ENCODE measurements around the gene SFTA2. TPM values are rescaled to one million over a fixed set of nuclear protein-coding genes. Genes with fewer than 3 reads are reported as not detected.

The SFTA2 gene
- total RNA-seq, 1 donor from 2014 or later, result not detected

GRCh38 chr6:30963641-30964040 is 31.7 kb upstream of the SFTA2 start:
- H3F3A ChIP-seq (ENCODE audit: low read depth), result no peaks in the 10 kb centered on the region
- no peaks in the 10 kb centered on the region for H3K4me1 ChIP-seq
- H3K27me3 ChIP-seq, result no peaks in the 10 kb centered on the region
- no peak overlapping the region for H3K4me3 ChIP-seq
- no peak overlapping the region for H2AFZ ChIP-seq (replicated peaks)
- no peaks in the 10 kb centered on the region for H3K79me2 ChIP-seq (ENCODE audit: low read depth)
- Mint-ChIP-seq H3K4me1 (peaks cover 7% of the 10 kb centered on the region), H3K9me3 (peaks cover 4% of the 10 kb centered on the region), H3K36me3 (no peaks in the 10 kb centered on the region), H3K27me3 (ENCODE audit: insufficient read depth, low read depth) (peaks cover 6% of the 10 kb centered on the region), H3K27ac (no peak overlapping the region), H3K4me3 (no peak overlapping the region)
- H3K9me3 ChIP-seq (ENCODE audit: low read depth), result no peaks in the 10 kb centered on the region
- TF ChIP-seq CTCF (IDR thresholded peaks at IDR 0.05) (no peak), EZH2phosphoT487 (IDR thresholded peaks at IDR 0.05) (no peak), EZH2 (IDR thresholded peaks at IDR 0.05) (no peak)
- no peak for DNase-seq (ENCODE audit: low spot score)
- no peaks in the 10 kb centered on the region for H3K36me3 ChIP-seq
- H3K27ac ChIP-seq, result no peak overlapping the region
- H4K20me1 ChIP-seq (ENCODE audit: low read depth), result no peaks in the 10 kb centered on the region
- H3K4me2 ChIP-seq, result no peak overlapping the region
- no peak overlapping the region for H3K9ac ChIP-seq

DNA sequence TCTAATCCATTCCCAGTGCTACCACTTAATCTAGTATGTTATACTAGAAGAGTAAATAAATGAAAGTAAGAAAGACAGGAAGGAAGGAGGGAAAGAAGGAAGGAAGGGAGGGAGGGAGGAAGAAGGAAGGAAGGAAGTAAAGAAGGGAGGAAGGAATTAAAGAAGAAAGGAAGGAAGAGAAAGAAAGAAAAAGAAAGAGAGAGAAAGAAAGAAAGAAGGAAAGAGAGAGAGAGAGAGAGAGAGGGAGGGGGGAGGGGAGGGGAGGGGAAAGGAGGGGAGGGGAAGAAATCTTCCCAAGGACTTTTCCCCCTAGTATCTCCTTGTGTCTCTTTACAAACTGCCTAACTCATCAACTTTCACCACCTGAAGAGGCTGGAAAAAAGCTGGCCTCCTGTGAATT is 30.7 kb upstream of the SFTA2 start:
- no peak overlapping the region for H3K9ac ChIP-seq
- H3F3A ChIP-seq (ENCODE audit: low read depth), result no peaks in the 10 kb centered on the region
- H3K36me3 ChIP-seq, result no peaks in the 10 kb centered on the region
- Mint-ChIP-seq H3K4me3 (no peak overlapping the region), H3K4me1 (peaks cover 7% of the 10 kb centered on the region), H3K27ac (no peak overlapping the region), H3K36me3 (no peaks in the 10 kb centered on the region), H3K9me3 (peaks cover 4% of the 10 kb centered on the region), H3K27me3 (ENCODE audit: insufficient read depth, low read depth) (peaks cover 9% of the 10 kb centered on the region)
- no peak overlapping the region for H3K27ac ChIP-seq
- H3K27me3 ChIP-seq, result peaks cover 4% of the 10 kb centered on the region
- no peaks in the 10 kb centered on the region for H3K9me3 ChIP-seq (ENCODE audit: low read depth)
- no peaks in the 10 kb centered on the region for H3K4me1 ChIP-seq
- no peaks in the 10 kb centered on the region for H3K79me2 ChIP-seq (ENCODE audit: low read depth)
- no peak overlapping the region for H2AFZ ChIP-seq (replicated peaks)
- TF ChIP-seq CTCF (IDR thresholded peaks at IDR 0.05) (no peak), EZH2phosphoT487 (IDR thresholded peaks at IDR 0.05) (no peak), EZH2 (IDR thresholded peaks at IDR 0.05) (no peak)
- H4K20me1 ChIP-seq (ENCODE audit: low read depth), result no peaks in the 10 kb centered on the region
- H3K4me2 ChIP-seq, result no peak overlapping the region
- no peak overlapping the region for H3K4me3 ChIP-seq
- no peak for DNase-seq (ENCODE audit: low spot score)

DNA sequence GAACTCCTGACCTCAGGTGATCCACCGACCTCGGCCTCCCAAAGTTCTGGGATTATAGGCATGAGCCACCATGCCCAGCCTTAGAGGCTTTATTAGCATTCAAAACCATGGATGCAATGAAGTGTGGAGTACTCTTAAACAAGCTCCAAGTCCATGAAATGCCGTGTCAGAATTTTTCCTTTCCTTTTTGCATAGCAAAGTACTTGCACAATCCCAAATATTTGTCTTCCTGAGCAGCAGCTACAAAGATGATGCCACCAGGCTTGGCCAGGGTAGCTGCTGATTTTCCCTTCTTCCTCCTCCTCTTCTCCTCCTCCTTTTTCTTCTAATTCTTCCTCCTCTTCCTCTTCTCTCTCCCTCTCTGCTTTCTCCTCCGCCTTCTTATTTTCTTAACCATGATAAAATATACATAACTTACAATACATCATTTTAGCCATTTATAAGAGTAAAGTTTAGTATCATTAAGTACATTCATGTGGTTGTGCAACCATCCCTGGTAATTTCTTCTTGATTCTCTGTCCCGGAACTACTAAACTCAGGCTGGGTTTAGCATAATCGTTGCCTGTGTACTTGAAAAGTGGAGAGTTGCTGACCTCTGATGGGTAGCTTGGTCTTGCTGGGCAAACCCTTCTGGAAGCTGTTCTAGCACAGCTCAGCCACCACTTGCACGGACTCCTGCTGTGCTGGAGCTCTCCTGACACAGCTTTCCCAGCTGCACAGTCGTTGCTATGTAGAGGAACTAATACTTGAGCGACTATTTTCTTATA is 29.1 kb upstream of the SFTA2 start:
- Histone ChIP-seq H3K36me3 (no peaks in the 10 kb centered on the region), H2AFZ (replicated peaks) (no peak overlapping the region), H4K20me1 (ENCODE audit: low read depth) (no peaks in the 10 kb centered on the region), H3K4me1 (peaks cover 4% of the 10 kb centered on the region), H3K4me2 (no peak overlapping the region), H3K27me3 (peaks cover 20% of the 10 kb centered on the region), H3K27ac (no peak overlapping the region), H3K9ac (no peak overlapping the region), H3F3A (ENCODE audit: low read depth) (peaks cover 2% of the 10 kb centered on the region), H3K9me3 (ENCODE audit: low read depth) (no peaks in the 10 kb centered on the region), H3K4me3 (no peak overlapping the region), H3K79me2 (ENCODE audit: low read depth) (no peaks in the 10 kb centered on the region)
- H3K36me3 Mint-ChIP-seq, result no peaks in the 10 kb centered on the region
- no peak for DNase-seq (ENCODE audit: low spot score)
- H3K4me3 Mint-ChIP-seq, result no peak overlapping the region
- TF ChIP-seq EZH2phosphoT487 (IDR thresholded peaks at IDR 0.05) (no peak), EZH2 (IDR thresholded peaks at IDR 0.05) (no peak), CTCF (IDR thresholded peaks at IDR 0.05) (no peak)
- H3K27ac Mint-ChIP-seq, result no peak overlapping the region
- H3K27me3 Mint-ChIP-seq (ENCODE audit: insufficient read depth, low read depth), result peaks cover 12% of the 10 kb centered on the region
- peaks cover 15% of the 10 kb centered on the region for H3K4me1 Mint-ChIP-seq
- peaks cover 3% of the 10 kb centered on the region for H3K9me3 Mint-ChIP-seq
